ENCODE results near the gene POP7.

DNA sequence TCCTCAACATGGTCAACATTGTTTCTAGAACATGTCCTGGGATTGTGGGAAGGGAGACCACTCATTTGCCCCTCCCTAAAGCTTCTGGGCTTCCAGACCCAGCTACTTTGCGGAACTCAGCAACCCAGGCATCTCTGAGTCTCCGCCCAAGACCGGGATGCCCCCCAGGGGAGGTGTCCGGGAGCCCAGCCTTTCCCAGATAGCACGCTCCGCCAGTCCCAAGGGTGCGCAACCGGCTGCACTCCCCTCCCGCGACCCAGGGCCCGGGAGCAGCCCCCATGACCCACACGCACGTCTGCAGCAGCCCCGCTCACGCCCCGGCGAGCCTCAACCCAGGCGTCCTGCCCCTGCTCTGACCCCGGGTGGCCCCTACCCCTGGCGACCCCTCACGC, 14.4 kb downstream of the POP7 start, which contains the start of gene EPO:
- TF ChIP-seq CTCF (IDR thresholded peaks at IDR 0.05) (no peak), POLR2A (IDR thresholded peaks at IDR 0.05) (no peak)
